ENCODE measurements around the gene HSPA1B.
"Not testable (repeated sequence)": the region's sequence is repeated elsewhere in the genome, so short reads cannot be mapped to it uniquely, and the experiment has no call there.

DNA sequence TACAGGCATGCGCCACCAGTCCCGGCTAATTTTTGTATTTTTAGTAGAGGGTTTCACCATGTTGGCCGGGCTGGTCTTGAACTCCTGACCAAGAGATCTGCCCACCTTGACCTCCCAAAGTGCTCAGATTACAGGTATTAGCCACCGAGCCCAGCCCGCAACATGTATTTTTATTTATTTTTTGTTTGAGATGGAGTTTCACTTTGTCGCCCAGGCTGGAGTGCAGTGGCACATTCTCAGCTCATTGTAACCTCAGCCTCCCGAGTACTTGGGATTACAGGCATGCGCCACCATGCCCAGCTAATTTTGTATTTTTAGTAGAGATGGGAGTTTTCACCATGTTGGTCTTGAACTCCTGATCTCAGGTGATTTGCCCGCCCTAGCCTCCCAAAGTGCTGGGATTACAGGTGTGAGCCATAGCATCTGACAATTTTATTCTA lies 10.6 kb downstream of the HSPA1B start:
- TF ChIP-seq, protein P1, sequence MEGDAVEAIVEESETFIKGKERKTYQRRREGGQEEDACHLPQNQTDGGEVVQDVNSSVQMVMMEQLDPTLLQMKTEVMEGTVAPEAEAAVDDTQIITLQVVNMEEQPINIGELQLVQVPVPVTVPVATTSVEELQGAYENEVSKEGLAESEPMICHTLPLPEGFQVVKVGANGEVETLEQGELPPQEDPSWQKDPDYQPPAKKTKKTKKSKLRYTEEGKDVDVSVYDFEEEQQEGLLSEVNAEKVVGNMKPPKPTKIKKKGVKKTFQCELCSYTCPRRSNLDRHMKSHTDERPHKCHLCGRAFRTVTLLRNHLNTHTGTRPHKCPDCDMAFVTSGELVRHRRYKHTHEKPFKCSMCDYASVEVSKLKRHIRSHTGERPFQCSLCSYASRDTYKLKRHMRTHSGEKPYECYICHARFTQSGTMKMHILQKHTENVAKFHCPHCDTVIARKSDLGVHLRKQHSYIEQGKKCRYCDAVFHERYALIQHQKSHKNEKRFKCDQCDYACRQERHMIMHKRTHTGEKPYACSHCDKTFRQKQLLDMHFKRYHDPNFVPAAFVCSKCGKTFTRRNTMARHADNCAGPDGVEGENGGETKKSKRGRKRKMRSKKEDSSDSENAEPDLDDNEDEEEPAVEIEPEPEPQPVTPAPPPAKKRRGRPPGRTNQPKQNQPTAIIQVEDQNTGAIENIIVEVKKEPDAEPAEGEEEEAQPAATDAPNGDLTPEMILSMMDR (conservative IDR thresholded peaks at IDR 0.05 in 1 of 2, IDR thresholded peaks at IDR 0.05 in 1 of 2; ENCODE audit: low read depth in 1 of 2, low read length in 2 of 2) = not testable (repeated sequence)
- TF ChIP-seq EZH2 (IDR thresholded peaks at IDR 0.05; ENCODE audit: low read length, missing control alignments) = not testable (repeated sequence)

Measured in fibroblast of lung (primary cell).